GM23338 (cell line): ENCODE data around the gene TIAM1. TPM values are rescaled to one million over a fixed set of nuclear protein-coding genes. Genes with fewer than 3 reads are reported as not detected.

Experiments
- ATAC-seq: fragments of 200-7000 bp; cut with Tn5 transposase; 3 replicates; pipeline ENCODE4 v1.9.1; 2020
- DNase-seq: peaks from one replicate; pipeline ENCODE4 v3.0.0-alpha.2; 2015; ENCODE audit warnings: low spot score
- H2AFZ ChIP-seq: fragments of 200-600 bp; sonication (generic); 2 replicates; pipeline ENCODE4 v1.8.0; 2016; ENCODE audit warnings: antibody characterized with exemption, mild to moderate bottlenecking, moderate library complexity
- H3F3A ChIP-seq: fragments of 200-600 bp; sonication (generic); replicated peaks from 2 replicates; pipeline ENCODE4 v1.8.0; 2017; ENCODE audit warnings: antibody characterized with exemption, mixed run types, low read depth
- H3K27ac ChIP-seq: fragments of 200-600 bp; sonication (generic); 2 replicates; pipeline ENCODE4 v1.6.1; 2016; ENCODE audit warnings: low read depth
- H3K27me3 ChIP-seq: fragments of 200-600 bp; sonication (generic); 2 replicates; pipeline ENCODE4 v1.8.0; 2016; ENCODE audit warnings: mild to moderate bottlenecking, mixed run types, moderate library complexity; ENCODE audit not compliant: insufficient read depth
- H3K36me3 ChIP-seq: fragments of 200-600 bp; sonication (generic); 2 replicates; pipeline ENCODE4 v1.8.0; 2016; ENCODE audit warnings: mild to moderate bottlenecking; ENCODE audit not compliant: insufficient read depth
- H3K4me1 ChIP-seq: fragments of 200-600 bp; sonication (generic); 2 replicates; pipeline ENCODE4 v1.8.0; 2016; ENCODE audit warnings: mild to moderate bottlenecking, moderate library complexity; ENCODE audit not compliant: insufficient read depth
- H3K4me2 ChIP-seq: fragments of 200-600 bp; sonication (generic); 2 replicates; pipeline ENCODE4 v1.7.1; 2017; ENCODE audit warnings: mixed run types
- H3K4me3 ChIP-seq: fragments of 200-600 bp; sonication (generic); 2 replicates; pipeline ENCODE4 v1.6.1; 2016; ENCODE audit warnings: mixed run types
- H3K79me2 ChIP-seq: fragments of 200-600 bp; sonication (generic); replicated peaks from 2 replicates; pipeline ENCODE4 v1.8.0; 2017; ENCODE audit warnings: mild to moderate bottlenecking; ENCODE audit not compliant: insufficient read depth
- H3K9me2 ChIP-seq: fragments of 200-600 bp; sonication (generic); 2 replicates; pipeline ENCODE4 v1.8.0; 2017; ENCODE audit not compliant: insufficient read depth
- H4K20me1 ChIP-seq: fragments of 200-600 bp; sonication (generic); replicated peaks from 2 replicates; pipeline ENCODE4 v1.8.0; 2017; ENCODE audit warnings: mild to moderate bottlenecking; ENCODE audit not compliant: insufficient read depth
- H3K27ac Mint-ChIP-seq: 2 replicates; pipeline ENCODE4 v1.8.0; 2020; ENCODE audit warnings: inconsistent platforms, mild to moderate bottlenecking, moderate library complexity, mixed read lengths
- H3K27me3 Mint-ChIP-seq: 3 replicates; pipeline ENCODE4 v1.8.0; 2022; ENCODE audit warnings: low read depth, mild to moderate bottlenecking, moderate library complexity, mixed read lengths, inconsistent platforms; ENCODE audit not compliant: insufficient read depth, poor library complexity
- H3K36me3 Mint-ChIP-seq: 3 replicates; pipeline ENCODE4 v1.8.0; 2021; ENCODE audit warnings: low read depth, mild to moderate bottlenecking, inconsistent platforms, moderate library complexity, mixed read lengths
- H3K4me1 Mint-ChIP-seq: 3 replicates; pipeline ENCODE4 v1.8.0; 2020; ENCODE audit warnings: mild to moderate bottlenecking, inconsistent platforms, mixed read lengths
- H3K4me3 Mint-ChIP-seq: 3 replicates; pipeline ENCODE4 v1.8.0; 2021; ENCODE audit warnings: moderate library complexity, mild to moderate bottlenecking, inconsistent platforms, mixed read lengths
- H3K9me3 Mint-ChIP-seq: 3 replicates; pipeline ENCODE4 v1.8.0; 2020; ENCODE audit warnings: moderate library complexity, mild to moderate bottlenecking, inconsistent platforms, mixed read lengths
- CREB1 ChIP-seq: fragments of 250-450 bp; sonication (Bioruptor Pico); IDR thresholded peaks from 2 replicates; pipeline ENCODE4 v1.5.0; 2020; ENCODE audit warnings: low read depth, mild to moderate bottlenecking, moderate library complexity
- EZH2 ChIP-seq: fragments of 200-600 bp; sonication (generic); IDR thresholded peaks from one replicate; pipeline ENCODE4 v1.8.0; 2017; ENCODE audit warnings: antibody characterized with exemption, mild to moderate bottlenecking, low read depth; ENCODE audit not compliant: unreplicated experiment
- EZH2phosphoT487 ChIP-seq: fragments of 200-600 bp; sonication (generic); IDR thresholded peaks from one replicate; pipeline ENCODE4 v1.8.1; 2018; ENCODE audit warnings: antibody characterized with exemption; ENCODE audit not compliant: unreplicated experiment
- JUNB ChIP-seq: IDR thresholded peaks from one replicate; pipeline ENCODE4 v1.6.1; 2016; ENCODE audit warnings: antibody characterized with exemption; ENCODE audit not compliant: unreplicated experiment
- NANOG ChIP-seq: IDR thresholded peaks from 2 replicates; pipeline ENCODE4 v1.6.1; 2016; ENCODE audit warnings: antibody characterized with exemption, borderline replicate concordance
- STAT1 ChIP-seq: IDR thresholded peaks from one replicate; pipeline ENCODE4 v1.6.1; 2016; ENCODE audit warnings: antibody characterized with exemption; ENCODE audit not compliant: unreplicated experiment
- ZNF114 ChIP-seq: fragments of 250-450 bp; sonication (Bioruptor Pico); IDR thresholded peaks from 2 replicates; pipeline ENCODE4 v1.5.0; 2020; ENCODE audit warnings: mild to moderate bottlenecking, moderate library complexity
- polyA plus RNA-seq: library from polyadenylated mRNA; unstranded; fragments of >200 nt; fragmentation: Nextera tagmentation; extraction: Ambion mirVana; gene quantifications from 2 replicates; pipeline ENCODE4 v1.2.1, GENCODE V29; 2016
- total RNA-seq: library from RNA; depleted of rRNA; stranded (reverse); fragments of >200 nt; shearing (Covaris generic); gene quantifications from 2 replicates; pipeline ENCODE4 v1.2.3, GENCODE V29; 2014
- TF ChIP-seq, protein P1 (sequence below): fragments of 250-450 bp; sonication (Bioruptor Pico); IDR thresholded peaks from 2 replicates; pipeline ENCODE4 v1.5.0; 2020; ENCODE audit warnings: mild to moderate bottlenecking, moderate library complexity
- TF ChIP-seq, protein P2 (sequence below), 2 experiments: fragments of 200-600 bp in 1 of 2; sonication (generic) in 1 of 2; conservative IDR thresholded peaks; 2 replicates each; pipeline versions ENCODE4 v1.5.1 to v1.6.1; 2016 to 2017; ENCODE audit warnings: antibody characterized with exemption in 2 of 2, low read depth in 2 of 2, mild to moderate bottlenecking in 2 of 2, moderate library complexity in 1 of 2
- TF ChIP-seq, protein P3 (sequence below): IDR thresholded peaks from one replicate; pipeline ENCODE4 v1.6.1; 2018; ENCODE audit warnings: antibody characterized with exemption; ENCODE audit not compliant: unreplicated experiment

The TIAM1 gene
- total and polyA plus RNA-seq, 2 experiments from 2014 or later, result 18.5 to 20.0 TPM

DNA sequence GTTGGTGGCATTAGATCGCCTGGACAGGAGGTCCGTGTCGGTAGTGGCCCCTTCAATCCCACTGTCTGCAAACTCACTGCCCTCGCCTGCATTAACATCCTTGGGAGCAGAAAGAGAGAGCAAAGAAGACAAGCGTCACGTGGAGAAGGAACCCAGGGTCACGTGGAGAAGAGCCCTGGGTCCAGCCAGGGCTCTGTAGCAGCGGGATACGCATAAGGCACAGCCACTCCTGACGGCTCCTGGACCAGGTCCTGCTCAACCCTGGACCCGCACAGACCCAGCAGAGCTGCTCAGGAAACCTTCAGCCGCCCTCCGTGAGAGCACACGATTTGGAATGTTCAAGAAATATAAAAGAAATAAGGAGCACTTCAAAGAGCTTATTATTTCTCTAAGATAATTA lies 92.0 kb downstream of the TIAM1 start (continued):
- TF ChIP-seq, protein P1, sequence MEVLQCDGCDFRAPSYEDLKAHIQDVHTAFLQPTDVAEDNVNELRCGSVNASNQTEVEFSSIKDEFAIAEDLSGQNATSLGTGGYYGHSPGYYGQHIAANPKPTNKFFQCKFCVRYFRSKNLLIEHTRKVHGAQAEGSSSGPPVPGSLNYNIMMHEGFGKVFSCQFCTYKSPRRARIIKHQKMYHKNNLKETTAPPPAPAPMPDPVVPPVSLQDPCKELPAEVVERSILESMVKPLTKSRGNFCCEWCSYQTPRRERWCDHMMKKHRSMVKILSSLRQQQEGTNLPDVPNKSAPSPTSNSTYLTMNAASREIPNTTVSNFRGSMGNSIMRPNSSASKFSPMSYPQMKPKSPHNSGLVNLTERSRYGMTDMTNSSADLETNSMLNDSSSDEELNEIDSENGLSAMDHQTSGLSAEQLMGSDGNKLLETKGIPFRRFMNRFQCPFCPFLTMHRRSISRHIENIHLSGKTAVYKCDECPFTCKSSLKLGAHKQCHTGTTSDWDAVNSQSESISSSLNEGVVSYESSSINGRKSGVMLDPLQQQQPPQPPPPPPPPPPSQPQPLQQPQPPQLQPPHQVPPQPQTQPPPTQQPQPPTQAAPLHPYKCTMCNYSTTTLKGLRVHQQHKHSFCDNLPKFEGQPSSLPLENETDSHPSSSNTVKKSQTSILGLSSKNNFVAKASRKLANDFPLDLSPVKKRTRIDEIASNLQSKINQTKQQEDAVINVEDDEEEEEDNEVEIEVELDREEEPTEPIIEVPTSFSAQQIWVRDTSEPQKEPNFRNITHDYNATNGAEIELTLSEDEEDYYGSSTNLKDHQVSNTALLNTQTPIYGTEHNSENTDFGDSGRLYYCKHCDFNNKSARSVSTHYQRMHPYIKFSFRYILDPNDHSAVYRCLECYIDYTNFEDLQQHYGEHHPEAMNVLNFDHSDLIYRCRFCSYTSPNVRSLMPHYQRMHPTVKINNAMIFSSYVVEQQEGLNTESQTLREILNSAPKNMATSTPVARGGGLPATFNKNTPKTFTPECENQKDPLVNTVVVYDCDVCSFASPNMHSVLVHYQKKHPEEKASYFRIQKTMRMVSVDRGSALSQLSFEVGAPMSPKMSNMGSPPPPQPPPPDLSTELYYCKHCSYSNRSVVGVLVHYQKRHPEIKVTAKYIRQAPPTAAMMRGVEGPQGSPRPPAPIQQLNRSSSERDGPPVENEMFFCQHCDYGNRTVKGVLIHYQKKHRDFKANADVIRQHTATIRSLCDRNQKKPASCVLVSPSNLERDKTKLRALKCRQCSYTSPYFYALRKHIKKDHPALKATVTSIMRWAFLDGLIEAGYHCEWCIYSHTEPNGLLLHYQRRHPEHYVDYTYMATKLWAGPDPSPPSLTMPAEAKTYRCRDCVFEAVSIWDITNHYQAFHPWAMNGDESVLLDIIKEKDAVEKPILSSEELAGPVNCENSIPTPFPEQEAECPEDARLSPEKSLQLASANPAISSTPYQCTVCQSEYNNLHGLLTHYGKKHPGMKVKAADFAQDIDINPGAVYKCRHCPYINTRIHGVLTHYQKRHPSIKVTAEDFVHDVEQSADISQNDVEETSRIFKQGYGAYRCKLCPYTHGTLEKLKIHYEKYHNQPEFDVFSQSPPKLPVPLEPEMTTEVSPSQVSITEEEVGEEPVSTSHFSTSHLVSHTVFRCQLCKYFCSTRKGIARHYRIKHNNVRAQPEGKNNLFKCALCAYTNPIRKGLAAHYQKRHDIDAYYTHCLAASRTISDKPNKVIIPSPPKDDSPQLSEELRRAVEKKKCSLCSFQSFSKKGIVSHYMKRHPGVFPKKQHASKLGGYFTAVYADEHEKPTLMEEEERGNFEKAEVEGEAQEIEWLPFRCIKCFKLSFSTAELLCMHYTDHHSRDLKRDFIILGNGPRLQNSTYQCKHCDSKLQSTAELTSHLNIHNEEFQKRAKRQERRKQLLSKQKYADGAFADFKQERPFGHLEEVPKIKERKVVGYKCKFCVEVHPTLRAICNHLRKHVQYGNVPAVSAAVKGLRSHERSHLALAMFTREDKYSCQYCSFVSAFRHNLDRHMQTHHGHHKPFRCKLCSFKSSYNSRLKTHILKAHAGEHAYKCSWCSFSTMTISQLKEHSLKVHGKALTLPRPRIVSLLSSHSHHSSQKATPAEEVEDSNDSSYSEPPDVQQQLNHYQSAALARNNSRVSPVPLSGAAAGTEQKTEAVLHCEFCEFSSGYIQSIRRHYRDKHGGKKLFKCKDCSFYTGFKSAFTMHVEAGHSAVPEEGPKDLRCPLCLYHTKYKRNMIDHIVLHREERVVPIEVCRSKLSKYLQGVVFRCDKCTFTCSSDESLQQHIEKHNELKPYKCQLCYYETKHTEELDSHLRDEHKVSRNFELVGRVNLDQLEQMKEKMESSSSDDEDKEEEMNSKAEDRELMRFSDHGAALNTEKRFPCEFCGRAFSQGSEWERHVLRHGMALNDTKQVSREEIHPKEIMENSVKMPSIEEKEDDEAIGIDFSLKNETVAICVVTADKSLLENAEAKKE (CRISPR knock-in tag), result no peak
- TF ChIP-seq JUNB (no peak), EZH2phosphoT487 (no peak)
- TF ChIP-seq, protein P2, sequence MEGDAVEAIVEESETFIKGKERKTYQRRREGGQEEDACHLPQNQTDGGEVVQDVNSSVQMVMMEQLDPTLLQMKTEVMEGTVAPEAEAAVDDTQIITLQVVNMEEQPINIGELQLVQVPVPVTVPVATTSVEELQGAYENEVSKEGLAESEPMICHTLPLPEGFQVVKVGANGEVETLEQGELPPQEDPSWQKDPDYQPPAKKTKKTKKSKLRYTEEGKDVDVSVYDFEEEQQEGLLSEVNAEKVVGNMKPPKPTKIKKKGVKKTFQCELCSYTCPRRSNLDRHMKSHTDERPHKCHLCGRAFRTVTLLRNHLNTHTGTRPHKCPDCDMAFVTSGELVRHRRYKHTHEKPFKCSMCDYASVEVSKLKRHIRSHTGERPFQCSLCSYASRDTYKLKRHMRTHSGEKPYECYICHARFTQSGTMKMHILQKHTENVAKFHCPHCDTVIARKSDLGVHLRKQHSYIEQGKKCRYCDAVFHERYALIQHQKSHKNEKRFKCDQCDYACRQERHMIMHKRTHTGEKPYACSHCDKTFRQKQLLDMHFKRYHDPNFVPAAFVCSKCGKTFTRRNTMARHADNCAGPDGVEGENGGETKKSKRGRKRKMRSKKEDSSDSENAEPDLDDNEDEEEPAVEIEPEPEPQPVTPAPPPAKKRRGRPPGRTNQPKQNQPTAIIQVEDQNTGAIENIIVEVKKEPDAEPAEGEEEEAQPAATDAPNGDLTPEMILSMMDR (conservative IDR thresholded peaks at IDR 0.05; ENCODE audit: low read depth in 2 of 2), result no peak

DNA sequence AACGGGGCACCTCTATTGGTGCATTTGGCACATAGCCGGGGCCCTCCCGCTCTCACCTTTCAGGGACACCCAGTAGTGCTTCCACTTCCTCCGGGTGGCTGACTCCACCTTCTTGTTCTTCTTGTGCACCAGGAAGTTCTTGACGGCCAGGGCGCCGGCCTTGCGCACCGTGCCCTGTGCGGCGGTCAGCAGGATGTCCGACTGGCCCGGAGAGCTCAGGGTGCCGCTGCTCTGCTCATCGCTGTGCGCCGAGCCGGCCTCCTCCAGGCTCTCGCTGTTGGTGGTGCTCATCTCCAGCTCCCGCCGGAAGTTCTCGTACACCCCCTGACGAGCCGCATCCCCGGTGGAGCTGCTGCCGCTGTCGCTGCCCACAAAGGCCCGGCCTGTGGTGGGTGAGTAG lies 92.4 kb downstream of the TIAM1 start:
- H3K9me2 ChIP-seq, result no peaks in the 10 kb centered on the region
- H3K4me1 ChIP-seq, result peaks cover 22% of the 10 kb centered on the region
- ATAC-seq (no peak), DNase-seq (no peak)
- H3K27me3 ChIP-seq, result no peaks in the 10 kb centered on the region
- H3K27ac ChIP-seq, result no peak overlapping the region
- H3K27me3 Mint-ChIP-seq, result peaks cover 6% of the 10 kb centered on the region
- H3K4me2 ChIP-seq, result no peak overlapping the region; the same call in 1 of the 2 replicates
- H3K27ac Mint-ChIP-seq, result no peak overlapping the region
- H3K9me3 Mint-ChIP-seq, result no peaks in the 10 kb centered on the region
- H3K4me1 Mint-ChIP-seq, result peaks cover 31% of the 10 kb centered on the region
- H3F3A ChIP-seq, result no peaks in the 10 kb centered on the region
- H3K36me3 Mint-ChIP-seq, result peaks cover 4% of the 10 kb centered on the region; the same call in 2 of the 3 replicates
- H3K4me3 ChIP-seq, result no peak overlapping the region
- no peak overlapping the region for H3K4me3 Mint-ChIP-seq
- H4K20me1 ChIP-seq, result no peaks in the 10 kb centered on the region; the same call in 1 of the 2 replicates
- no peaks in the 10 kb centered on the region for H3K79me2 ChIP-seq
- H2AFZ ChIP-seq, result no peak overlapping the region
- no peaks in the 10 kb centered on the region for H3K36me3 ChIP-seq
- TF ChIP-seq EZH2 (no peak), ZNF114 (CRISPR knock-in tag) (no peak), STAT1 (no peak), JUNB (no peak), EZH2phosphoT487 (no peak), CREB1 (CRISPR knock-in tag) (no peak), NANOG (no peak)
- TF ChIP-seq, protein P2 (conservative IDR thresholded peaks at IDR 0.05; ENCODE audit: low read depth in 2 of 2), result no peak
- TF ChIP-seq, protein P3, sequence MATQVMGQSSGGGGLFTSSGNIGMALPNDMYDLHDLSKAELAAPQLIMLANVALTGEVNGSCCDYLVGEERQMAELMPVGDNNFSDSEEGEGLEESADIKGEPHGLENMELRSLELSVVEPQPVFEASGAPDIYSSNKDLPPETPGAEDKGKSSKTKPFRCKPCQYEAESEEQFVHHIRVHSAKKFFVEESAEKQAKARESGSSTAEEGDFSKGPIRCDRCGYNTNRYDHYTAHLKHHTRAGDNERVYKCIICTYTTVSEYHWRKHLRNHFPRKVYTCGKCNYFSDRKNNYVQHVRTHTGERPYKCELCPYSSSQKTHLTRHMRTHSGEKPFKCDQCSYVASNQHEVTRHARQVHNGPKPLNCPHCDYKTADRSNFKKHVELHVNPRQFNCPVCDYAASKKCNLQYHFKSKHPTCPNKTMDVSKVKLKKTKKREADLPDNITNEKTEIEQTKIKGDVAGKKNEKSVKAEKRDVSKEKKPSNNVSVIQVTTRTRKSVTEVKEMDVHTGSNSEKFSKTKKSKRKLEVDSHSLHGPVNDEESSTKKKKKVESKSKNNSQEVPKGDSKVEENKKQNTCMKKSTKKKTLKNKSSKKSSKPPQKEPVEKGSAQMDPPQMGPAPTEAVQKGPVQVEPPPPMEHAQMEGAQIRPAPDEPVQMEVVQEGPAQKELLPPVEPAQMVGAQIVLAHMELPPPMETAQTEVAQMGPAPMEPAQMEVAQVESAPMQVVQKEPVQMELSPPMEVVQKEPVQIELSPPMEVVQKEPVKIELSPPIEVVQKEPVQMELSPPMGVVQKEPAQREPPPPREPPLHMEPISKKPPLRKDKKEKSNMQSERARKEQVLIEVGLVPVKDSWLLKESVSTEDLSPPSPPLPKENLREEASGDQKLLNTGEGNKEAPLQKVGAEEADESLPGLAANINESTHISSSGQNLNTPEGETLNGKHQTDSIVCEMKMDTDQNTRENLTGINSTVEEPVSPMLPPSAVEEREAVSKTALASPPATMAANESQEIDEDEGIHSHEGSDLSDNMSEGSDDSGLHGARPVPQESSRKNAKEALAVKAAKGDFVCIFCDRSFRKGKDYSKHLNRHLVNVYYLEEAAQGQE, result no peak
